Stimulated activated CD8-positive, alpha-beta memory T cell treated with anti-CD3 and anti-CD28 coated beads, Interleukin-2, amount 100 ng/mL, for 1 hour (primary cell): ENCODE data around the gene HSPB7.
"Not testable (repeated sequence)": the region's sequence is repeated elsewhere in the genome, so short reads cannot be mapped to it uniquely, and the experiment has no call there.

Experiments
- DNase-seq, 2 donors: peaks; one replicate each; pipeline ENCODE4 v3.0.0-alpha.2; 2020; ENCODE audit warnings: low read depth in 2 of 2

Gene HSPB7

GRCh38 chr1:16022393-16022792 lies 4.5 kb upstream of the HSPB7 start:
- DNase-seq: no peak

GRCh38 chr1:16021681-16022080 lies 3.8 kb upstream of the HSPB7 start, which contains the start of gene CLCNKA:
Gene CLCNKA (plus strand): TSS chr1:16022036. CDS start chr1:16022620, 584 bp downstream.
- DNase-seq: no peak

- not testable (repeated sequence) for DNase-seq
Observed at GRCh38 chr1:16020878-16021277, 3.0 kb upstream of the HSPB7 start.

- DNase-seq: no peak
Observed at GRCh38 chr1:16020325-16020724, 2.5 kb upstream of the HSPB7 start.

- DNase-seq: no peak
Observed at GRCh38 chr1:16019644-16020277, 1.9 kb upstream of the HSPB7 start.

GRCh38 chr1:16018749-16019643 lies 1.2 kb upstream of the HSPB7 start:
- DNase-seq: no peak

GRCh38 chr1:16018308-16018707 lies 465 bp upstream of the HSPB7 start:
- DNase-seq: no peak

GRCh38 chr1:16017076-16017460 lies 775 bp downstream of the HSPB7 start:
- no peak for DNase-seq

- no peak for DNase-seq
Observed at GRCh38 chr1:16015960-16016901, 1.6 kb downstream of the HSPB7 start.

- DNase-seq: no peak
Observed at GRCh38 chr1:16015491-16015890, 2.4 kb downstream of the HSPB7 start.

GRCh38 chr1:16014509-16015482 lies 3.0 kb downstream of the HSPB7 start:
- no peak for DNase-seq

GRCh38 chr1:16013908-16014258 lies 4.0 kb downstream of the HSPB7 start:
- no peak for DNase-seq

- DNase-seq: peak; percentile 30 to 33
Observed at GRCh38 chr1:16013220-16013907, 4.5 kb downstream of the HSPB7 start.

GRCh38 chr1:16012590-16013219 lies 5.1 kb downstream of the HSPB7 start:
- DNase-seq: no peak

- DNase-seq: no peak
Observed at GRCh38 chr1:16011936-16012589, 5.8 kb downstream of the HSPB7 start.

GRCh38 chr1:16010837-16011236 lies 7.0 kb downstream of the HSPB7 start:
- DNase-seq: no peak

GRCh38 chr1:16009678-16010077 lies 8.2 kb downstream of the HSPB7 start:
- no peak for DNase-seq

GRCh38 chr1:16009030-16009460 lies 8.8 kb downstream of the HSPB7 start:
- peak; percentile 51 to 57 for DNase-seq

GRCh38 chr1:16007671-16008341 lies 10.0 kb downstream of the HSPB7 start:
- DNase-seq: no peak
